Gastrocnemius medialis (tissue), 4 donors: Measurements from ENCODE around the gene DSG1. TPM values are rescaled to one million over a fixed set of nuclear protein-coding genes. Genes with fewer than 3 reads are reported as not detected.

ENCODE experiments used
- ATAC-seq, 2 donors: fragments of 150-250 bp; one replicate each; pipeline ENCODE4 v1.9.1; 2016
- DNase-seq, 2 donors: peaks; one replicate each; pipeline ENCODE4 v3.0.0-alpha.2; 2019
- H3K27ac ChIP-seq, 4 donors: fragments of 200-600 bp; sonication (generic); 1 replicate in 1 of 4; 2 replicates in 3 of 4; pipeline ENCODE4 v1.5.1; 2016 to 2018; ENCODE audit warnings: mild to moderate bottlenecking in 2 of 4, moderate library complexity in 1 of 4
- H3K27me3 ChIP-seq, 3 donors: fragments of 200-600 bp; sonication (generic) in 2 of 3; 1 replicate in 1 of 3; 2 replicates in 2 of 3; pipeline versions ENCODE4 v1.5.1 to v1.6.0; 2016 to 2019; ENCODE audit warnings: mild to moderate bottlenecking in 1 of 3, moderate library complexity in 1 of 3
- H3K36me3 ChIP-seq, 2 donors: fragments of 200-600 bp; sonication (generic) in 1 of 2; one replicate each; pipeline ENCODE4 v1.5.1; 2017 to 2018
- H3K4me1 ChIP-seq, 2 donors: fragments of 200-600 bp; sonication (generic) in 1 of 2; one replicate each; pipeline ENCODE4 v1.5.1; 2016 to 2017; ENCODE audit warnings: mild to moderate bottlenecking in 2 of 2
- H3K4me3 ChIP-seq, 4 donors: fragments of 200-600 bp; sonication (generic) in 3 of 4; 1 replicate in 1 of 4; 2 replicates in 3 of 4; pipeline ENCODE4 v1.5.1; 2016 to 2019; ENCODE audit warnings: mild to moderate bottlenecking in 2 of 4
- H3K9me3 ChIP-seq, 3 donors: fragments of 200-600 bp; sonication (generic) in 2 of 3; 1 replicate in 1 of 3; 2 replicates in 2 of 3; pipeline ENCODE4 v1.5.1; 2016 to 2019
- POLR2A ChIP-seq, 2 donors: fragments of 450-650 bp; IDR thresholded peaks; one replicate each; pipeline ENCODE4 v1.6.1; 2017; ENCODE audit warnings: antibody characterized with exemption in 2 of 2, mild to moderate bottlenecking in 2 of 2, moderate library complexity in 2 of 2
- in situ Hi-C, 4 donors: fragments of 200-750 bp; cut with MboI; loops; one replicate each; pipeline versions ENCODE4 v1.15.0 to v1.8.0; 2017; ENCODE audit warnings: low sequenced_read_pairs in 4 of 4
- intact Hi-C: fragments of 100-400 bp; cut with DNase I; formaldehyde crosslinking; loops from one replicate; pipeline ENCODE4 v1.15.1; 2023; ENCODE audit warnings: low total_unique reads
- total RNA-seq, 4 donors: library from RNA; depleted of rRNA; stranded (reverse); fragments of >200 nt; gene quantifications; one replicate each; pipeline versions ENCODE4 v1.1.0 to v1.2.3, GENCODE V29; 2016
- TF ChIP-seq, protein P1 (sequence below), 5 experiments: fragments of 450-650 bp in 3 of 5; fragments of 200-600 bp in 2 of 5; sonication (generic) in 2 of 5; IDR thresholded peaks in 4 of 5; conservative IDR thresholded peaks in 1 of 5; 1 replicate in 4 of 5; 2 replicates in 1 of 5; pipeline ENCODE4 v1.5.1; 2016 to 2019; ENCODE audit warnings: antibody characterized with exemption in 5 of 5, mild to moderate bottlenecking in 3 of 5, moderate library complexity in 3 of 5

The DSG1 gene
- total RNA-seq, 4 donors from 2014 or later, result not detected

DNA sequence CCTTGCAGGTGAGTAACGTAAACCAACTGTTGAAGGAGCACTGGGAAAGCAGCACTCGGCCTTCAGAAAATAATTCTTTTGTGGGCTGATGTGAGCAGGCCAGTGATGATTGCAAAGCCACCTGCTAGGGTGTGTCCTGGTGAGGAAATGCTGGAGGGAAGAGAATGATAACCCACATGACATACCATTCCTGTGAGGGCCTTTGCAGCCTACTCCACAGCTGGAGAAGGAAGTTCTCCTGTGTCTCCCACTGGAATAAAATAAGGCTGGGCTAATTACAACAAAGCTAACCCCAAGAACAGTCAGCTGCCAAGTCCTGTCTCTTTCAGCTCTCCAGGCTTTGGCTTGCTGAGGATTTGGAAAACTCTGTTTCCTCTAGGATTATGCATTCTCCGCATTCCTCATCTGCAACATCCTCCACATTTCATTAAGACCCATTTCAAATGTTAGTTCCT is 16.7 kb upstream of the DSG1 start:
- Histone ChIP-seq H3K4me3 (no peak overlapping the region), H3K4me1 (no peaks in the 10 kb centered on the region), H3K9me3 (no peaks in the 10 kb centered on the region), H3K36me3 (no peaks in the 10 kb centered on the region), H3K27me3 (no peaks in the 10 kb centered on the region), H3K27ac (no peak overlapping the region)
- TF ChIP-seq, protein P1, sequence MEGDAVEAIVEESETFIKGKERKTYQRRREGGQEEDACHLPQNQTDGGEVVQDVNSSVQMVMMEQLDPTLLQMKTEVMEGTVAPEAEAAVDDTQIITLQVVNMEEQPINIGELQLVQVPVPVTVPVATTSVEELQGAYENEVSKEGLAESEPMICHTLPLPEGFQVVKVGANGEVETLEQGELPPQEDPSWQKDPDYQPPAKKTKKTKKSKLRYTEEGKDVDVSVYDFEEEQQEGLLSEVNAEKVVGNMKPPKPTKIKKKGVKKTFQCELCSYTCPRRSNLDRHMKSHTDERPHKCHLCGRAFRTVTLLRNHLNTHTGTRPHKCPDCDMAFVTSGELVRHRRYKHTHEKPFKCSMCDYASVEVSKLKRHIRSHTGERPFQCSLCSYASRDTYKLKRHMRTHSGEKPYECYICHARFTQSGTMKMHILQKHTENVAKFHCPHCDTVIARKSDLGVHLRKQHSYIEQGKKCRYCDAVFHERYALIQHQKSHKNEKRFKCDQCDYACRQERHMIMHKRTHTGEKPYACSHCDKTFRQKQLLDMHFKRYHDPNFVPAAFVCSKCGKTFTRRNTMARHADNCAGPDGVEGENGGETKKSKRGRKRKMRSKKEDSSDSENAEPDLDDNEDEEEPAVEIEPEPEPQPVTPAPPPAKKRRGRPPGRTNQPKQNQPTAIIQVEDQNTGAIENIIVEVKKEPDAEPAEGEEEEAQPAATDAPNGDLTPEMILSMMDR (IDR thresholded peaks at IDR 0.05 in 4 of 5, conservative IDR thresholded peaks at IDR 0.05 in 1 of 5), result no peak
- no peak for TF ChIP-seq POLR2A (IDR thresholded peaks at IDR 0.05)
- ATAC-seq (no peak), DNase-seq (no peak)
- intact Hi-C loops, result no loop called here
- in situ Hi-C loops, result loop anchor here in 1 of 4 donors (25.0 kb wide), 1 partner anchor 89 kb away; no protein-coding TSS in a partner anchor

DNA sequence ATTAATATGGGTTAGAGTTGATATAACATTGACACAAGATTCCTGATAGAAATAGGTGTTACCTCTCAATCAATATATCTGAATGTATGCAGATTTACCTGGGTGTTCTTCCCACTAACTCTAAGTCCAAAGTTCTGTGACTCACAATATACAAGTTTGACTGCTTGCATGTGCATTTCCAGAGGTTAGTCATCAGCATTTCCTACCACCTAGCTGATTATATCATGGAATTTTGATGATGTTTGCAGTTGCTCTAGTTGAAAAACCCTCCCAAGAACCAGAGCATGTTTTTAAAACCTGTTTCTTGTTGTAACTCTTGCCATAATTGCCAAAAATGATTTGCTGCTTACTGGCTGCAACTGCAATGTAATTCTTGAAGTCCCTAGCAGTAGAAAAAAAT is 15.0 kb upstream of the DSG1 start:
- no peak for TF ChIP-seq POLR2A (IDR thresholded peaks at IDR 0.05)
- TF ChIP-seq, protein P1 (IDR thresholded peaks at IDR 0.05 in 4 of 5, conservative IDR thresholded peaks at IDR 0.05 in 1 of 5), result no peak
- ATAC-seq, result no peak
- Histone ChIP-seq H3K27me3 (no peaks in the 10 kb centered on the region), H3K36me3 (no peaks in the 10 kb centered on the region), H3K9me3 (no peaks in the 10 kb centered on the region), H3K27ac (no peak overlapping the region), H3K4me1 (no peaks in the 10 kb centered on the region), H3K4me3 (no peak overlapping the region)
- in situ Hi-C loops, result loop anchor here in 1 of 4 donors (25.0 kb wide), 1 partner anchor 91 kb away; no protein-coding TSS in a partner anchor
- intact Hi-C loops, result no loop called here
- no peak for DNase-seq

DNA sequence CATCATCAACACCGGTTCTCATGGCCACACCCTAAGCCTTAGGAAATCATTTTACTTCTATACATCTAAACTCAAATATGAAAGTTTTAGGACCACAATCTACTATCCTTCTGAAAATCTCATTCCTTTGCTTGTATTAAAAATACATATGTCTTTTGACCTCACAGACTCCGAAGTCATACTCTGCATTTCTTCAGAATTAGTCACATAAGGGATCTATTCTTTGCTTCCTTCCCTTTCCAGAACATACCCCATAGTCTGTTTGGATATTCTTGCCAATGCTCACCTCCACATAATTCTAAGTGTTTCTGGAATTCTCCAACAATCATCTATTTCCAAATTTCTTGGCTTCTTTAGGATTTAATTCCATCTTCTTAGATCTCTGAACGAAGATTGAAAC is 14.2 kb upstream of the DSG1 start:
- no peaks in the 10 kb centered on the region for H3K36me3 ChIP-seq
- H3K4me1 ChIP-seq, result no peaks in the 10 kb centered on the region
- H3K4me3 ChIP-seq, result no peak overlapping the region
- no peak for TF ChIP-seq POLR2A (IDR thresholded peaks at IDR 0.05)
- TF ChIP-seq, protein P1 (IDR thresholded peaks at IDR 0.05 in 4 of 5, conservative IDR thresholded peaks at IDR 0.05 in 1 of 5), result no peak
- intact Hi-C loops, result no loop called here
- no peak for DNase-seq
- in situ Hi-C loops, result loop anchor here in 1 of 4 donors (25.0 kb wide), 1 partner anchor 91 kb away; no protein-coding TSS in a partner anchor
- no peak for ATAC-seq
- no peak overlapping the region for H3K27ac ChIP-seq
- H3K27me3 ChIP-seq, result no peaks in the 10 kb centered on the region
- no peaks in the 10 kb centered on the region for H3K9me3 ChIP-seq

DNA sequence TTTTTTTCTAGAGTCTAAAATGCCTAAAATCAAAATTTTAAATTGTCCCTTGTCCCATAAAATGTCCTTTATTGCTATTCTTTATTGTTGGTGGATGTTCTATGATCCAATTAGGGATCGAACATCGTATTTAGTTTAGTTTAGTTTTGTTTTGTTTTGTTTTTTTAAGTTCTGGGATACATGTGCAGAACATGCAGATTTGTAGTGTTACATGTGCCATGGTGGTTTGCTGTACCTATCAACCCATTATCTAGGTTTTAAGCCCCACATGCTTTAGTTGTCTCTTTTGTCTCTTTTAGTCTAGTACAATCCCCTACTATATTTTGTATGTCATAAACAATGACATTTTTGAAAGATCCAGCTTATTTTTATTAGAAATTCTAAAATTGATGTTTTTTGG is 8.8 kb upstream of the DSG1 start:
- no peaks in the 10 kb centered on the region for H3K4me1 ChIP-seq
- ATAC-seq, result no peak
- H3K27ac ChIP-seq, result no peak overlapping the region
- H3K36me3 ChIP-seq, result no peaks in the 10 kb centered on the region
- TF ChIP-seq POLR2A (IDR thresholded peaks at IDR 0.05), result no peak
- TF ChIP-seq, protein P1 (IDR thresholded peaks at IDR 0.05 in 4 of 5, conservative IDR thresholded peaks at IDR 0.05 in 1 of 5), result no peak
- no peak overlapping the region for H3K4me3 ChIP-seq
- DNase-seq, result no peak
- H3K9me3 ChIP-seq, result no peaks in the 10 kb centered on the region
- in situ Hi-C loops (loop anchor here in 1 of 4 donors (25.0 kb wide), 1 partner anchor 97 kb away; no protein-coding TSS in a partner anchor), intact Hi-C loops (no loop called here)
- no peaks in the 10 kb centered on the region for H3K27me3 ChIP-seq

DNA sequence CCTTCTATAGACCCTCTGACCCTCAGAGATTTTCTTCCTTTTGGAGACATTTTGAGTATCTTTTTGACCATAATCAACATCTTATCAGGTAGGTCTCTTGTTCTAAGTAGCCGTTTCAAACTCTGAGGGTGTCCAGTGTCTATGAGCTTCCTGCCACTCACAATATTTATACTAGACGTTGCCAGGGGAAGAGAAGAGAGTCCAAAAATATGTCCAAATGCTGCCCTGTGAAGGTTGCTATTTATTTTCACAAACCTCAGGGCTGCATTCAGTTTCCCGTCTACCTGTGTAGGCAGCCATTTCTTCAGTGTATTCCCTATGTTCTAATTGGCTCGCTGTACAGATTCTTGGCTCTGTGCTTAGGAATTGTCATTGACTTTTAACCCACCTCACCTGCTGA is 986 bp upstream of the DSG1 start:
- no peak overlapping the region for H3K4me3 ChIP-seq

More for the DNA sequence above, 986 bp upstream of the DSG1 start:
- intact Hi-C loops (no loop called here), in situ Hi-C loops (loop anchor here in 1 of 4 donors (25.0 kb wide), 1 partner anchor 105 kb away; no protein-coding TSS in a partner anchor)
- H3K4me1 ChIP-seq, result no peaks in the 10 kb centered on the region
- H3K36me3 ChIP-seq, result no peaks in the 10 kb centered on the region
- DNase-seq (no peak), ATAC-seq (no peak)
- no peak overlapping the region for H3K27ac ChIP-seq
- TF ChIP-seq, protein P1 (IDR thresholded peaks at IDR 0.05 in 4 of 5, conservative IDR thresholded peaks at IDR 0.05 in 1 of 5), result no peak
- no peak for TF ChIP-seq POLR2A (IDR thresholded peaks at IDR 0.05)
- no peaks in the 10 kb centered on the region for H3K27me3 ChIP-seq
- no peaks in the 10 kb centered on the region for H3K9me3 ChIP-seq
